HG03469 (cell line): ENCODE measurements around the gene NKX1-1.
"Not testable (repeated sequence)": the region's sequence is repeated elsewhere in the genome, so short reads cannot be mapped to it uniquely, and the experiment has no call there.

Experiments used
- ATAC-seq: cut with Tn5 transposase; IDR thresholded peaks from one replicate; pipeline ENCODE4 v1.9.1; 2021; ENCODE audit warnings: mild to moderate bottlenecking, moderate library complexity, moderate number of reproducible peaks; ENCODE audit not compliant: unreplicated experiment

The NKX1-1 gene

DNA sequence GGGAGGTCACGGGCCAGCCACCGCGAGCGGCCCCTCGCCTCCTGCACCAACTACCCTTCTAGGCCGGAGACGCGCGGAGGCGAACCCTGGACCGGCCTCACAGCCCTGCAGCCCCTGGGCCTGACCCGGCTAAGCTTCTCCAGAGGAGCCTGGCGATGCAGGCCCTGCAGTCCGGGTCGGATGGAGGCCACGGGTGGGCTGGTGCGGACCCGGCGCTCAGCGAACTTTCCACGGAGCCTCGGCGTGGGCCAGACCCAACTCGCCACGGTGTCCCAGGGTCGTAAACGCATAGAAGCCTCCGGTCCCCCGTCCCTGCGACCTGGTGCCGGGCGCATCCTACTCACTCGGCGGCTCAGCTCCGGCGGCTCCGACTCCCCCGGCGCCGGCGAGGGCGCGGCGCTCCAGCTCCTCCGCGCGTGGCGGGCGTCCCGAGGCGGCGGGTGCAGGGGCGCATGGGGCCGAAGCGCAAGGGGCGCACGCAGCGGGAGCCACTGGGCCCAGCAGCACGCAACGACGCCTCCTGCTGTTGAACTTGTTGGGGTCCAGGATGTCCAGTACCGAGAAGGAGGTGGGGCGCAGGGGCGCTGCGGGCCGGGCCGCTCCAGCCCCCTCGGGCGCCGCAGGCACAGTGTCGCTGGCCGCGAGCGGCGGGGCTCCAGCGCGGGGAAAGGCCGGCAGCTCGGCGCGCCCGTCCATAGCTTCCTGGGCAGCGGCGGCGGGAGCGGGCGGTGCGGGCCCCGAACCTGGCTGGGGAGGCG lies 427 bp downstream of the NKX1-1 start:
- no peak for ATAC-seq

- no peak for ATAC-seq
These were observed 997 bp downstream of the NKX1-1 start for GRCh38 chr4:1405254-1405635.

GRCh38 chr4:1404573-1405253 lies 1.5 kb downstream of the NKX1-1 start:
- no peak for ATAC-seq

DNA sequence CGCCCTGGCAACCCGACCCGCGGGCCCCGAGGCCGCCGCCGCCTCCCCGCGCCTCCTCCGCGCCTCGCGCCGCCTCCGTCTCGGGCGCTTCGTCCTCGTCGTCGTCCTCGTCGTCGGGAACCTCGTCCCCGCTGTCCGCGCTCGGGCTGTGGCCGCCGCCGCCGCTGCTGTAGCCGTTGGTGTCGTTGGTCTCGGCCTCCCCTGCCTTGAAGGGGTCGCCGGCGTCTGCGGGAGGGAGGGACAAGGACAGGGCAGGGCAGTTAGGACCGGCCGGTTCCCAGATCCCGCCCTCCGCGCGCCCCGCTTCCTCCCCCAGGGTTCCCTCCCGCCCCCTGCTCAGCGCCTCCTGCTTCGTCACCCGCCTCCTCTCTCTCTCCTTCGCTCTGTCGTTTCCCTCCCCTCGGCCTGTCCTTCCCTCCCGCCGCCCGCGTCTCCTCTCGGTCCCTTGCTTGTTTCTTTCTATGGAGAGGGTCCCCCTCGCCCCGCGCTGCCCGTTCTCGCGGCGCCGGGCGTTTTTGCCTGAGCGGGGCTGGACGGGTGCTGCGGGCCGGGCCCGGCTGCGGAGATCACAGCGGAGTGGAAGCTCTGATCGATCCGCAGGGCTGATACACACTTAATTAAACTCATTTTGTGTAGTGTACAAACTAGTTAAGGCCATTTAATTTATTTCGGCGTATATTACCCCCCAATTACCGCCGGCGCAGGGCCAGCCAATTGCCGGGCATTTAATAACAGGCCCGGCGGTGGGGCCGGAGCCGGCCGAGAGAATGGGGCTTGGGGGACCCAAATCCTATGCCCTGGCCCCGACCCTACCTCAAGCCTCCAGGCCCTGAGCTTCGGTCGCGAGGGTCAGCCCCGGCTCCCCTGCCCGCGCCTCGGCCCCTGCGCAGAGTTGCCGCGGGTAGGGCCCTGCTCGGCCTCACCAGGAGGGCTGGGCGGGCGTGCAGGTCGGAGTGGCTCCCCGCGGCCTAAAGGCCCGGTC lies 2.4 kb downstream of the NKX1-1 start:
- no peak for ATAC-seq

DNA sequence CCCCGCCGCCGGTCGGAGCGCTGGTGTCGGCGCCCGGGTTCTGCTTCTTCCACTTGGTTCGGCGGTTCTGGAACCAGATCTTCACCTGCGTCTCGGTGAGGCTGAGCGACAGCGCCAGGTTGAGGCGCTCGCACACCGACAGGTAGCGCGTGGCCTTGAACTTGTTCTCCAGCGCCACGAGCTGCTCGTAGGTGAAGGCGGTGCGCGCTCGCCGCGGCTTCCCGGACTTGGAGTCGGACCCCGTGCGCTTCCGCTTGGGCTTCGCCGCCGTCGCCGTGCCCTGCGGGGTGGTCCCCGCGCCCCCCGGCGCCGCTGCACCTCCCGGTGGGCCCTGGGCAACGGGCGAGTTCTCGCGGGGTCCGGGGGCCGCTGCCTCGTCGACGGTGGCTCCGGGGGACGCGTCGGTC lies 3.1 kb downstream of the NKX1-1 start:
- no peak for ATAC-seq

DNA sequence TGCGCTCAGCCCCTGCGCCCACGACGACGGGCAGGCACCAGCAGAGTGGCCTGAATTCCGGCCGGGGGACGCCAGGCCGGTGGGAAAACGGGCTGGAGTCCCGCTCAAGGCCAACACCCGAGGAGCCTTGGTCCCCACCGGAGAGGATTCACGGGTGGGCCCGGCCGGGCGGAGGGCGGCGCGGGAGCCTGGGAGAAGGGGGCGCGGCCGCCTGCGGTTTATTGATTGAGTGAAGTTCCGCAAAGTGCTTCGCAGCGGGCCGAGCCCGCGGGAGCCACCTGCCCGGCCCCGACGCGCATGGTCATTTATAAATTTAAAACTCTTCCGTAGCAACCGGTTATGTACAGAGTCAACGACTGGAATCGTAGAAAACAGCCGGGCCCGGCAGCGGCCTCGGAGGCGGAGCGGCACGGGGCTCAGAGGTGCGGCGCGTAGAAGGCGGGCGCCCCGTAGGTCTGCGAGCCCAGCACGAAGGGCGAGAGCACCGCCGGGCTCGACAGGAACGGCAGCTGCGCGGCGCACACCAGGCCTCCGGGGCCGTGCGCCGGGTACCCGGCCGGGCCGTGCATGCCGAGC lies 3.6 kb downstream of the NKX1-1 start:
- ATAC-seq = no peak

DNA sequence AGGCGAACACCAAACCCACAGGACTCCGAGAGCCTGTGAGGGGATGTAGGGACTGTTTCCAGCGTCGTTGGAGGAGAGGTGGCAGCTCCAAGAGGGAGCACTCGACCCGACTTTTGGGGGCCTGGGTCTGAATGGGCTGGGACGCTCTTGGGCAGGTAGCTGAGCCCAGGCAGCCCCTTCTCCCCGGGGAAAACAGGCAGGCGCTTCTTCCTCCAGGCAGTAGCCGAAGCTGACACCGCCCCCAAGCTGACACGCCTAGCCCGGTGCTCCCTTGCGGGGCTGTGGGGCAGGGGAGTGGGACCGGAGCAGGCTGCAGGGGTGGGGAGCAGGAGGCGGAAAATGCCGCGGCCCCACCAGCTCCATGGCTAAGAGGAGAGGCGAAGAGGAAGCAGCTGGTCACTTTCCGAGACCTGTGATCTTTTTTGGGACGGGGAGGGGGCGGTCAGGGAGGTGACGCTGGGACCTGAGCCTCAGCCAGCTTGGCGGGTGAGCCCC lies 4.2 kb downstream of the NKX1-1 start:
- no peak for ATAC-seq

GRCh38 chr4:1401409-1402020 lies 4.7 kb downstream of the NKX1-1 start:
- no peak for ATAC-seq

DNA sequence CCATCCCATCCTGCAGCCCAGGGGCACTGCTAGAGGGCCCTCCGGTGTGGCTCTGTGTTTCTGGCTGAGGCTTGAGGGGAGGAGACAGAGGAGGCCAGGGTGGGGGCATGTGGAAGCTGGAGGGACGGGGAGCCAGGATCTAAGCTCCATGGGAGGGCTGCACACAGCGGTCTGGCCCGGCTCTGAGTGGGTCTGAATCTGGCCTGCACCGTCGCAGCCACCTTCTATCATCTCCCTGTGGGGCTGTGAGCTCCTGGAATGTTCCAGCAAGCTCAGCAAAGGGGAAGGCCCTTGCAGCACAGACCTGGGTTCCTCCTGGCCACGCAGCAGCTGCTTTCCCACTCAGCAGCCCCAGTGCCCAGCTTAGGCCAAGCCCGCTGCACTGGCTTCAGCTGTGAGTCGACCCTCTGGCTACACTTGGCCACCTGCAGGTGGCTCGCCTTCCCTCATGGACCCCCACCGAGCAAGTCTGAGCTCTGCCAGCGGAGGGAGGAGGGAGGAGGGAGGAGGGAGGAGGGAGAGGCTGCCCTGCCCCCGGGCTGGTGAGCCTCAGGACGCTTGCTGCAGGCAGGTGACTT lies 5.3 kb downstream of the NKX1-1 start:
- ATAC-seq = no peak

DNA sequence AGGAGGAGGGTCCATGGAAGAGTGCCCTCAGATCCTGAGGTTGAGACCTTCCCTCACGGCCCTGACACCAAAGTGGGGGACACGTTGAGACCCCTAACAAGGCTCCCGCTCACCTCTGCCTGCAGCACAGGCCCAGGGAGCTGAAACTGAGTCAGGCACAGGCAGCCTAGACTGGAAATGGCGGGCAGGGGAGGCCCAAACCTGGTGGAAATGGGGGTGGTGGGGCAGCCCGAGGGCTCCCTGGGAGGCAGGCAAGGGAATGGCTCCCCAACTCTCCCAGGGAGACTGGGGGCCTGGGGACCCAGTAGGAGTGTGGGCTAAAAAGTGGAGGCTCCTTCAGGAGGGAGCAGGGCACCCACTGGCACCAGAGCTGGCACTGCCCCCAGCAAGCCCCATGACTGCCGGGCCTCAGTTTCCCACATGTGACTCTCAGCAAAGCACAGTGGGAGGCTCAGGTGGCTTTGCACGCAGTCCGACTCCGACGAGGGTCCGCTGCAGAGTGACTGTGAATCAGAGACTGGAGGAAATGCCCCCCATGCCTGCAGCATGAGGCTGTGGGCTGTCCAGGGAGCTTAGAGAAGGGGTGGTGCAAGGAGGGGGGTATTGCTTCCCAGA lies 5.9 kb downstream of the NKX1-1 start:
- ATAC-seq = no peak

DNA sequence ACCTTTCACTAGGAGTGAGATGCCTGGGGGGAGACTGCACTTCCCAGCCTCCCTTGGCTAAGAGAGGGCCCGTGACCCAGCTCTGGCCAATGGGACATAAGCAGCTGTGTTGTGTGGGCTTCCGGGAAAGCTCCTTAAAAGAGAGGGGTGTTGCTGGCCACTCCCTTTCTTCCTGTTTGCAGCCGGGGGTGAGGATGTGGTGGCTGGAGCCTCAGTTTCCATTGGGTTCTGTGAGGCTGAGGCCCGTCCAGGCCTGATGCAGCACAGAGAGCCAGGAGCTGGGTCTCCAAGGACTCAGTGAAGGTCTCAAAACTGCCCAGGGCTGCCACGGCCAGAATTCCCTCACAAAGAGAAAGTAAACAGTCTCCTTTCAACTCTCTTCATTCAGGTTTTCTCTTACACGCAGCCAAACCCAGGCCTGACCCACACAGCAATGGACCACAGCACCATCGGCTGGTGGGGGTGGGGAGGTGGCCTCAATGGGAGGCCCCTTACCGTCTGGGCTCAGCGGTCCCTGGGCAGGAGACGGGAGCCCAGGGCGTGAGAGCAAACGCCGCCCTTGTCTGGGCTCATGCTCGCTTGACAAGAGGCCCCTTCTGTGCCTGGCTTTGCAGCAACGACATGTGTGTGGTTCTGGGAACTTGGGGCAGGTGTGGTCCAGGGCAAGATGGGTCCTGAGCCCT lies 6.6 kb downstream of the NKX1-1 start:
- no peak for ATAC-seq

- ATAC-seq = no peak
These were observed 7.3 kb downstream of the NKX1-1 start for GRCh38 chr4:1398681-1399507.

- no peak for ATAC-seq
These were observed 9.3 kb downstream of the NKX1-1 start for GRCh38 chr4:1396806-1397455.

- no peak for ATAC-seq
These were observed 10.1 kb downstream of the NKX1-1 start for GRCh38 chr4:1395941-1396805.

DNA sequence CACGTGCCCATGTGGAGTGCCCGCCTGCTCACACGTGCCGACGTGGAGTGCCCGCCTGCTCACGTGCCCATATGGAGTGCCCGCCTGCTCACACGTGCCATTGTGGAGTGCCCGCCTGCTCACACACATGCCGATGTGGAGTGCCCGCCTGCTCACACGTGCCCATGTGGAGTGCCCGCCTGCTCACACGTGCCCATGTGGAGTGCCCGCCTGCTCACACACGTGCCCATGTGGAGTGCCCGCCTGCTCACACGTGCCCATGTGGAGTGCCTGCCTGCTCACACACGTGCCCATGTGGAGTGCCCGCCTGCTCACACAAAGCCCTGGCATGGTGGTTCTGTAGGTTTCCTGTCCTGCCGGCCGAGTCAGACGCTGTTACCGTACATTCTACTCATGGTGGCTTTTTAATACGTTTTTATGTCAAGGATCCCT lies 10.8 kb downstream of the NKX1-1 start:
- ATAC-seq = not testable (repeated sequence)

DNA sequence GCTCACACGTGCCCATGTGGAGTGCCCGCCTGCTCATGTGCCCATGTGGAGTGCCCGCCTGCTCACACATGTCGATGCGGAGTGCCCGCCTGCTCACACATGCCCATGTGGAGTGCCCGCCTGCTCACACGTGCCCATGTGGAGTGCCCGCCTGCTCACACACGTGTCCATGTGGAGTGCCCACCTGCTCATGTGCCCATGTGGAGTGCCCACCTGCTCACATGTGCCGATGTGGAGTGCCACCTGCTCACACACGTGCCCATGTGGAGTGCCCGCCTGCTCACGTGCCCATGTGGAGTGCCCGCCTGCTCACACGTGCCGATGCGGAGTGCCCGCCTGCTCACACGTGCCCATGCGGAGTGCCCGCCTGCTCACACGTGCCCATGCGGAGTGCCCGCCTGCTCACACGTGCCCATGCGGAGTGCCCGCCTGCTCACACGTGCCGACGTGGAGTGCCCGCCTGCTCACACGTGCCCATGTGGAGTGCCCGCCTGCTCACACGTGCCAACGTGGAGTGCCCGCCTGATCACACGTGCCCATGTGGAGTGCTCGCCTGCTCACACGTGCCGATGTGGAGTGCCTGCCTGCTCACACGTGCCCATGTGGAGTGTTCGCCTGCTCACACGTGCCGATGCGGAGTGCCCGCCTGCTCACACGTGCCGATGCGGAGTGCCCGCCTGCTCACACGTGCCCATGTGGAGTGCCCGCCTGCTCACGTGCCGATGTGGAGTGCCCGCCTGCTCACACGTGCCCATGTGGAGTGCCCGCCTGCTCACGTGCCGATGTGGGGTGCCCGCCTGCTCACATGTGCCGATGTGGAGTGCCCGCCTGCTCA lies 11.5 kb downstream of the NKX1-1 start:
- ATAC-seq = not testable (repeated sequence)
